ENCODE results near the gene USP4.

DNA sequence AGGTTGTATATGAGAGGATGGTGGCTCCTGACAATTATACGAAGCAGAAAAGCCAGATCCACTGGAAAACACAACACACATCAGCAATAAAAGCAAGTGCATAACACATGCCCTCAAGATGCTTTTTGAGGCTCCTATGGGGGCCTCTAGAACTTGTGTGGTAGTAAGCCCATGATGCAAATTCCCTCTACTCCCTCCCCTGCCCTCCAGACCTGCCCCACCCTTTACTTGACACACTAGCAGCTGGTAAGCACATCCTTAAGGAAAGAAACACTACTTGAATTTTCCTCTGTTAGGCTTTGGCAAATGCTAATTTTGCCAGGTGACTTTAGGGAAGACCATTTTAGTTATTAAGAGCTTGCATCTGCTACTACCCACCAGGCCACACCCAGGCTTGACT lies 29.2 kb downstream of the USP4 start:
- TF ChIP-seq CTCF (IDR thresholded peaks at IDR 0.05) (no peak), POLR2A (IDR thresholded peaks at IDR 0.05) (no peak)
